ENCODE measurements around the gene OR4E1.

OR4E1 gene

GRCh38 chr14:21653331-21653885, 20.2 kb downstream of the OR4E1 start, which contains the start of gene OR4E2:
TSS of gene OR4E2 (plus strand) at chr14:21653835. CDS start at chr14:21665083, 11,248 bp downstream.
- H3K27ac ChIP-seq = no peak within 1 kb of the TSS
- TF ChIP-seq CTCF (conservative IDR thresholded peaks at IDR 0.05) = no peak

DNA sequence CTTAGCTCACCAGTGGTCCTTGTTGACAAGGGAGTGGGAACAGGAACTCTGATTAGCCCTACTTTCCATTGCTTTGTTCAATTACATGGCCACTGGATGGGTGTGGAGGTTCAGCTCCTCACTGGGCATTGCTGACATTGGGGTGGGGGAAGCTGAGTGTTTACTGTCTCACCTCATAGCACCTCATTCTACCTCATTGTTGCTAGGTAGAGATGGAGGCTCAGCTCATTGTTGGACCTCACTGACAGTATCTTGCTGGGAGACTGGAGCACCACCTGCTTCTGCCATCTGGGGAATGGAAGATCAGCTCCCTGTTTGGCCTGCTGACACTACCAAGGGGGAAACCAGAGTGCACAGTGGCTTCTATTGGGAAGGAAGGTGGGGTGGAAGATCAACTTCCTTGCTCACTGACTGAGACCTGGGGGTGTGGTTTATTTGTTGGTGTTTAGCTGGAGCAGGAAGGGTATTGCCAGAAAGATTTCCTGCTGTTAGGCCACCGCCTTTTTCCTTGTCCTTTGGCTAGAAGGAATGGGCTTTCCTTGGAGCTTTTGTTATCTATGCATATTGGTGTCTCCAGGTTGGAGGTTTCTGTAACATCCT, 21.3 kb downstream of the OR4E1 start:
- no peak overlapping the region for H3K27ac ChIP-seq
- no peak for TF ChIP-seq CTCF (conservative IDR thresholded peaks at IDR 0.05)

DNA sequence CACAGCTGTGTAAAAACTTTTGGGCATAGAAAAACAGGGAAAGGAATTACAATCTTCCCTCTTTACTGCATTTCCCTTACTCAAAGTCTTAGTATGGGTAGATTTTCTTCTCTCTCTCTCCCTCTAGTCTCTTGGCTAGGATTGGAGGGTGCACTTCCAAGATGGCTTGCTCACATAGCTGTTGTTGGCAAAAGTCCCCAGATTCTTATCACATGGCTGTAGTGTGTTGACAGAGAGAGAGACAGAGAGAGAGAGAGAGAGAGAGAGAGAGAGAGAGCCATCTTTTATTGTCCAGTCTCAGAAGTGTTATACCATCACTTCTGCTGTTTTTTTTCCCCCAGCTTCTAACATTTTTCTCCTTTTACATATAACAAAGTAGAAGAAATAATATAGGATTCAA, 26.2 kb downstream of the OR4E1 start:
- TF ChIP-seq CTCF (conservative IDR thresholded peaks at IDR 0.05) = no peak
- H3K27ac ChIP-seq = peak overlapping the region; percentile 21; the same call in 1 of the 2 replicates

DNA sequence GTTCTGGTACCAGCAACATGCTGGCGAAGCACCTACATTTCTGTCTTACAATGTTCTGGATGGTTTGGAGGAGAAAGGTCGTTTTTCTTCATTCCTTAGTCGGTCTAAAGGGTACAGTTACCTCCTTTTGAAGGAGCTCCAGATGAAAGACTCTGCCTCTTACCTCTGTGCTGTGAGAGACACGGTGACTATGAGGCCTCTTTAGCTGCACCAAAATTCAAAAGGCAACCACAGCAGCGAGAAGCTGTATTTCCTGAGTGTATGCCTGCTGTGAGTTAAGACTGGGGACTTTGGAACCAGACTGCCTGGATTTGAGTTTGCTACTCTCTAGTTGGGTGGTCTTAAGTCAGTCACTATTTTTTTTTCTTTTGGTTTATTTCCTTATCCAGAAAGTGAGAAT, 30.2 kb downstream of the OR4E1 start:
- no peak for TF ChIP-seq CTCF (conservative IDR thresholded peaks at IDR 0.05)
- H3K27ac ChIP-seq = no peak overlapping the region

GRCh38 chr14:21642683-21643082, 30.9 kb downstream of the OR4E1 start:
- no peak for TF ChIP-seq CTCF (conservative IDR thresholded peaks at IDR 0.05)
- no peak overlapping the region for H3K27ac ChIP-seq

DNA sequence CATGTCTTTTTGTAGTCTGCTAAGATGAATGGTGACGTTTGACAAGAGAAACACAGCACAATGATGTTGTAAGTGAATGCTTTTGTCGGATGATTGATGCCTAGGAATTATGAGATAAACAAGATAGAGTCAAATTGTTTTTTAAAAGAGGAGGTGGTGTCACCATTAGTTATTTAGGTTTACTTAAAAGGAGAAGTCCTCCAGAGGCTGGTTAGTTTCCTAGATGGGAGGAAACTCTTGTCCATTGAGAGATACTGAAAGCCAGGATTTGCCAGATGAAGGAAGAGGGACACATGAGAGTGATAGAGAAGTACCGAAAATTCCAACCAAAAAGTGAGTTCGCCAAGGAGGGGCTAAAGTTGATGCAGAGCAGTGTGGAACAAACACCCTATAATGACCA, 38.8 kb downstream of the OR4E1 start, which contains the start of gene OR10G2:
Gene OR10G2 (minus strand): TSS at position 101 of the 400 bp plus-strand sequence. CDS start 98 bp downstream, at position 3.
- TF ChIP-seq CTCF (conservative IDR thresholded peaks at IDR 0.05) = no peak
- peak within 1 kb of the TSS; percentile 9; the same call in 1 of the 2 replicates for H3K27ac ChIP-seq

- no peak for TF ChIP-seq CTCF (conservative IDR thresholded peaks at IDR 0.05)
- H3K27ac ChIP-seq = peak overlapping the region; percentile 69
These were observed 42.5 kb downstream of the OR4E1 start for GRCh38 chr14:21631084-21631483.

DNA sequence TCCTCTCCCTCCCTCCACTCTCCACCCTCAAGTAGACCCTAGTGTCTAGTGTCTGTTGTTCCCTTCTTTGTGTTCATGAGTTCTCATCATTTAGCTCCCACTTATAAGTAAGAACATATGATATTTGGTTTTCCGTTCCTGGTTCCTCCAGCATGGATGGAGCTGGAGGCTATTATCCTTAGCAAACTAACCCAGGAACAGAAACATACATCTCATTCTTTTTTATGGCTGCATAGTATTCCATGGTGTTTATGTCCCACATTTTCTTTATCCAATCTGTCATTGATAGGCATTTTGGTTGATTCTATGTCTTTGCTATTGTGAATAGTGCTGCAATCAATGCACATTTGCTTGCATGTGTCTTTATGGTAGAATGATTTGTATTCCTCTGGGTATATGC, 43.1 kb downstream of the OR4E1 start:
- H3K27ac ChIP-seq = peak overlapping the region; percentile 69

All from VCaP (cell line).